Kasumi-1 (cell line): Measurements from ENCODE around the gene FAM227B.
"Not testable (repeated sequence)": the region's sequence is repeated elsewhere in the genome, so short reads cannot be mapped to it uniquely, and the experiment has no call there.

Experiments used
- DNase-seq, 2 experiments: peaks; one replicate each; lab custom pipeline; 2025; lab: John Stamatoyannopoulos, UW

FAM227B gene

GRCh38 chr15:49438962-49439631 is 181.5 kb downstream of the FAM227B start:
- DNase-seq: peak; percentile 89 to 96

GRCh38 chr15:49436751-49437150 is 183.9 kb downstream of the FAM227B start:
- no peak for DNase-seq

DNA sequence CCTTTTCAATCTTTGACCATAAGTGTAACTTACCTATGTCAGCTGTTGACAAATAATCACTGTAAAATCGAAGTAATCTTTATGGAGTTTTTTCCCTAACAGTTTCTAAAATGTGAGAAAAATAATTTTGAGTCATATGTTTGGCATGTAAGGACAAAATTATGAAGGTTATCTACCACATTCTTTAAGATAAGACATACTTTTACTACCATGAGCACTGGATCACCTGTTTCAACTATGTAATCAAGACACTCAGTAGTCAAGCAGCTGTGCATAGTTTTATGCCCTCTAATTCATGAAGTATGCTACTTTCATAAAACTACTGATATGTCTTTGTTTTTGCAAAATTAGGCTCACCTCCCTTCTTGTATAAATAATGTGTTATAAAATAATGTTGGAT is 185.4 kb downstream of the FAM227B start:
- no peak for DNase-seq

- DNase-seq: no peak
Observed at GRCh38 chr15:49430046-49430445, 190.6 kb downstream of the FAM227B start.

DNA sequence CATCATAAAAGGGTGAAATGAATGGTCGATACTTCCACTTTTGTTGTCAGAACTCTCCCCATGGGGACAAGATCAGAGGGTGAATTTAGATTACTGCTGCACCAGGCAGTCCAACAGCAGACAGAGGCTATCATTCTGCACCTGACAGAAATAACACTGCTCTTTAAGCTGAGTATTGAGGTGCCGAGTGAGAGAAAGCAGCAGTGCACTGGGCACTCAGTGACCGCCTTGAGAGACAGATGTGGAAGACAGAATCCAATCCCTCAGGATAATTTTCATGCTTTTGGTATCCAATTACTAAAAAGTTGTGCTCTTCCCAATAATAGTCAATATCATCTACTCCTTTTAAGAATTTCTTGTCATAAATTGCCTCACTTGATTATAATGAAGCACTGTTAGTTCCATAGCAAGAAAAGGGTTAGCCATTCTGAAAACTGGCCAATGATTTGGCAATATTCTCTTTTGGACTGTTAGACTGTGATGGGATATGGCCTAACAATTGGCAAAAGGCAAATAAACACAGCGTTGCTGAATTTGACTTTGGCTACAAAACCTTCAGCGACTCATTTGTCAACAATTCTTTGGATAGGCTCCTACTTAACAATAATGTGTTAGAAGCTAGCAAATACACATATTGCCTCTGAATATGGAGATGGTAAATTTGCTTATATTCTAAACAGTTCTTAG is 192.1 kb downstream of the FAM227B start:
- DNase-seq: no peak

DNA sequence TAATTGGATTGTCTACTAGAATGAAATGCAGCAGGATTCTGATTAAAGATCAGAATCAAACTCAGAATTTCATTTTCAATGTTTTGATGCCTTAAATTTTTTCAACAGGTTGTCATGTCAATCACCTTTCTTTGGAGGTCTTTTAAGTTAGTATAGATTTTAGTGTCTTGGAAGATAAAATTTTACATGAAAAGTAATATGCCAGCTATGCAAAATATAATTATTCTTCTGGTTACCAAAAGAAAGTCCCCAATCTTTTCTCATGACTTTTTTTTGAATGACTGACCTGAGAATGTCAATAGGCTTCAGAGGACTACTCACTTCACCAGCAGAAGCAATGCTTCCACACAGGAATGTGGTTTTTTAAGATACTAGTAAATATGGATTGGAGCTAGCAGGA is 193.2 kb downstream of the FAM227B start:
- DNase-seq: no peak

DNA sequence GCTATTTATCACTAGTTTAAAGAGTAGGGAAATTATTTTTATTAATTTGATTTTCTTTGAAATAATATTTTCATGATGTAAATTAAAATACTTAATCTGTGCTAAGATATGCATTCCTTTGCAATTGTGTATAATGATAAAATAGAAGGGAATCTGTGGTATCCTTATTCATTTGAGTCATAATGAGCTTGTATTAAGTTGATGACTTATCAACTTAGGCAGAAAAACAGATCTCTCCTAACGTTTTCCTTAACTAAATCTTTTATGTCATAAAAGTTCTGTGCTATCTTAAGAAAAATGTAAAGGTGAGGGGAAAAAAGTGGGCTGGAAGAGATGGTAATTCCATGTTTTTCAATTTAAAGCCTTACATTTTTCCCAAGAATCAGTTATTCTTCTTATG is 195.7 kb downstream of the FAM227B start:
- no peak for DNase-seq

- DNase-seq: no peak
Observed at GRCh38 chr15:49423901-49424550, 196.6 kb downstream of the FAM227B start.

DNA sequence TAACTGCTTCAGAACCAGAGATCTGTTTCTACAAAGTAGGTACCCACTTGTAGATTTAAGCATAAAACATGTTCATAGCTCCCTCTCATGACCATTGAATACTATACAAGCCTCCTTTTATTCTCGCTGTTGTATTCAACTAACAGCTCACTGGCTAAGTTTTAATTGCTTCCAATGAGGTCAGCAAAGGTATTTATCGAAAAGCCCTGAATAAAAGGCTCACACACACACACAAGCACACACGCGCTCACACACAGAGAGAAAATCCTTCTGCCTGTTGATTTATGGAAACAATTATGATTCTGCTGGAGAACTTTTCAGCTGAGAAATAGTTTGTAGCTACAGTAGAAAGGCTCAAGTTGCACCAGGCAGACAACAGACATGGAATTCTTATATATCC is 197.6 kb downstream of the FAM227B start, which contains the start of gene FGF7:
Gene FGF7, plus strand, starts transcription at position 222 of the 400 bp plus-strand sequence. CDS start 1,056 bp downstream, outside the sequence.
- DNase-seq: no peak

GRCh38 chr15:49421991-49422390 is 198.6 kb downstream of the FAM227B start:
- DNase-seq: peak; percentile 64 to 79

DNA sequence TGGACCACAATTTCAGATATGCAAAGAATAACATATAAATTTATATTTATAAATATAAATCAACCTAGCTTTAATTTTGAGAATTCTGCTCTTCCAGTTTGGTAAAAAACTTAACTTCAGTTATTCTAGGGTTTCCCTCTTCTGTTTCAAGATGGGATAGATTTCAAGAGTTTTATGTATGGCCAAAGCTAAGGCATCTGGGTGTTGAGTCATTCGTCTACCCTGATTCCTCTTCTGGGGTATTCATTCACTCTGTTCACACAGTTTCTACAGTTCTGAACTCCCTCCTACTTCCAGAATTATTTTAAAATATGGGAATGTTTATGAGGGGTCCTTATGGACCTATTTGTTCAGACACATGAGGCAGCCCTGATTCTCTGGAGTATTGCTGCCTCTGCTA is 201.8 kb downstream of the FAM227B start:
- DNase-seq: no peak

GRCh38 chr15:49415638-49416037 is 205.0 kb downstream of the FAM227B start:
- DNase-seq: no peak

DNA sequence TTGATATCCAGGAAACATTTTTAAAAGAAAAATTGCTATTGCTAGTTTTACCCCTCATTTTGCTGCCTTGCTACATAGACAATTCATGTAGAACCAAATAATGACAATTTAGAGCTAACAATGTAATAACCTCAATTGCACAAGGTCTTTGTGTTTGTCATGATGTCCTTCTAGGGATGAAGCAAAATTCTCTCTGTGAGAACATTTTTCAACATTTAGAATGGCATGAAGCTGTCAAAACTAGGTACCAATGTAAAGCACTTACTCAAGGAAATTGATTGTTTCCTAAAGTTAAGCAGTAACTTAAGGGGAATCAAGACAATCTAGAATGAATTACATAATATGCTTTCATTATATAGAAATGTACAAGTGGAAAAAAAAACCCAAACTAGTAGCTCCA is 205.5 kb downstream of the FAM227B start:
- no peak for DNase-seq

GRCh38 chr15:49412797-49413196 is 207.8 kb downstream of the FAM227B start:
- DNase-seq: no peak

DNA sequence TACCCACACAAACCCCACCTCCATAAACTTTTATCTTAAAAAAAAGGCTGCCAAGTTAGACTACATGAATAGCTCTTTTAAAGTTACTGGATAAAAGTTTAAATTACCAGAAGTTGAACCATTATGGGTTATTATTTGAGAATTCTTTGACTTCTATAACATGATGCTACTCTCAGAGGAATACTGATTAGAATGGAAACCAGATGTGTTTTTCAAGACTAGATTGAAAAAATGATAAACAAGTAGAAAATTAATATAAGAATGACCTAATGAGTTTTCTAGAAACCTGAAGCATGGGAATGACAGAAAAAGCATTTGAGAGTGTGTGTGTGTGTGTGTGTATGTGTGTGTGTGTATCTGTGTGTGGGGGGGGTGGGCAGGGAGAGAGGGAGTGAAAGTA is 210.0 kb downstream of the FAM227B start:
- no peak for DNase-seq

DNA sequence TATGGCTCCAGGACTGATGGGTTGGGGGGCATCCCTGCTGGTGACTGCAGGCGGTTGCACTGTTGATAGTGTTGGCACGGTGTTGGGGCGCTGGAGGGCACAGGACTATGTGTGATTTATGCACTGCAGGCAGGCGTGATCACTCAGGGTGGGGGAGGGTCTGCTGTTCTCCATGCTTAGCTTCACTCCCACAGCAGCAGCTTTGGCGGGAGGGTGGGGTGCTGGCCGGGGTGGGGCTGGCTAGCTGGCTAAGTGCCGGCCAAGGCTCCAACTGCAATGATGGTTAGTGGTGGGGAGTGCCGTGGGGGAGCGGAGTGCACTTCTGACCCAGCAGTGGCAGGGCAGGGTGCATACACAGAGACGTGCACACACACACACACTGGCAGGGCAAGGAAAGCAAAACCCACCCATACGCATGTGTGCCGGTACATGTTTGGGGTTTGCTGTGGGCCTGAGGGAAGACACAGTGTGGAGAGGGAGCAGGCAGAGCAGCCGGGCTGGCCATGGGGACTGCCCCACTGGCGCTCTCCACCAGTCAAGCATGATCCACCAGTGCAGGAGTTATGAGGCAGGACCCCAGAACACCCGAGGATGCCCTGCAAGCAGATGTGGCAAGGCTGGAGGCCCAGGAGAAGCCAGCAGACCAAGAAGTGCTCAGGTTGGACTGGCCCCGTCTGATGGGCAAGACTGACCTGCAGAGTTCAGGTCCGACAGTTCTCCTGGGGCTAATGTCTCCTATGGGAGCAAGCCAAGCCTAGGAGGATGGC is 214.1 kb downstream of the FAM227B start:
- DNase-seq: no peak

DNA sequence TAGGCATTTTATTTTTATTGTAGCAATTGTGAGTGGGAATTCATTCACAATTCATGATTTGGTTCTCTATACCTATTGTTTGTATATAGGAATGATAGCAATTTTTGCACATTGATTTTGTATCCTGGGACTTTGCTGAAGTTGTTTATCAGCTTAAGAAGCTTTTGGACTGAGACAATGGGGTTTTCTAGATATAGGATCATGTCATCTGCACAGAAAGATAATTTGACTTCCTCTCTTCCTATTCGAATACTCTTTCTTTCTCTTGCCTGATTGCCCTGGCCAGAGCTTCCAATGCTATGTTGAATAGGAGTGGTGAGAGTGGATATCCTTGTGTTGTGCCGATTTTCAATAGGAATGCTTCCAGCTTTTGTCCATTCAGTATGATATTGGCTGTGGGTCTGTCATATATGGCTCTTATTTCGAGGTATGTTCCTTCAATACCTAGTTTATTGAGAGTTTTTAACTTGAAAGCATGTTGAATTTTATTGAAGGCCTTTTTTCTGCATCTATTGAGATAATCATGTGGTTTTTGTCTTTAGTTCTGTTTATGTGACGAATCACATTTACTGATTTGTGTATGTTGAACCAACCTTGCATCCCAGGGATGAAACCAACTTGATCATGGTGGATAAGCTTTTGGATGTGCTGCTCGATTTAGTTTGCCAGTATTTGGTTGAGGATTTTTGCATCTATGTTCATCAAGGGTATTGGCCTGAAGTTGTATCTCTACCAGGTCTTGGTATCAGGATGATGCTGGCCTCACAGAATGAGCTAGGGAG is 217.9 kb downstream of the FAM227B start:
- DNase-seq: not testable (repeated sequence)

- peak; percentile 44 to 50 for DNase-seq
Observed at GRCh38 chr15:49387471-49387870, 233.1 kb downstream of the FAM227B start.

DNA sequence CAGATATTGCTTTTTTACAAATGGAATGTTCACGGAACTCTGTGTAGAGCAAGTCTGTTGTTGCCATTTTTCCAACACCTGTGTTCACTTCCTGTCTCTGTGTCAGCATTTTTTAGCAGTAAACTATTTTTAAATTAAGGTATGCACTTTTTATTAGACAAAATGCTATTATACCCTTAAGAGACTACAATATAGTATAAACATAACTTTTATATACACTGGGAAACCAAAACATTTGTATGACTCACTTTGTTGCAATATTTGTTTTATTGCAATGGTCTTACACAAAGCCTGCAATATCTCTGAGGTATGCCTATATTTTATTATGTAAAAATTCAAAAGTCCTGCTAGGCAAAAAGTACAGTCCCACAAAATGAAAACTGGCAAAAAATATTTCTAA is 237.4 kb downstream of the FAM227B start:
- DNase-seq: no peak

- DNase-seq: no peak
Observed at GRCh38 chr15:49382394-49382793, 238.2 kb downstream of the FAM227B start.

DNA sequence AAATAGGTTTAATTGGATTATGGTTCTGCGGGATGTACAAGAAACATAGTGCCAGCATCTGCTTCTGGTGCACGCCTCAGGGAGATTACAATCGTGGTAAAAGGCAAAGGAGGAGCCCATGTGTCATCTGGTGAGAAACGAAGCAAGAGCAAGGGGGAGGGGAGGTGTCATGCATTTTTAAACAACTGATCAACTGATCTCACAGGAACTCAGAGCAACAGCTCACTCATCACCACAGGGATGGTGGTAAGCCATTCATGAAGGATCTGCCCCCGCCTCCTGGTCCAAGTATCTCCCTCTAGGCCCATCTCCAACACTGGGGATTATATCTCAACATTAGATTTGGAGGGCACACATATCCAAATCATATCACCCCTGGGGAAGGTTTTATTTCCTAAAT is 239.7 kb downstream of the FAM227B start:
- DNase-seq: no peak

DNA sequence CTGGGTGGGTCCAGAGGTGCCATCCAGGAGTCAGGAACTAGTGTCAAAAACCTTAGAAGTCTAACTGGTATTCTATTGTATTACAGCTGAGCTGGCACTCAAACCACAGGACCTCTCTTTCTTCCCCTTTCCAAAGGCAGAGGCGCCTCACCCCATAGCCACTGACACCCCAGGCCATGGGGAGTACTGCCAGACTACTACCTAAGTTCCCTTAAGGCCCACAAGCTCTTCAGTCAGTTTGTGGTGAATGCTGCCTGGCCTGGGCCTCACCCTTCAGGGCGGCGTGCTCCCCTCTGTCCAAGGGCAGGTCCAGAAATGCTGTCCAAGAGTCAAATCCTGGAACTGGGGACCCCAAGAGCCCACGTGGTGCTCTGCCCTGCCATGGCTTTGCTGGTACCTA is 240.6 kb downstream of the FAM227B start:
- DNase-seq: peak; percentile 84 to 88
